Measurements from ENCODE around the gene ST8SIA4.

The ST8SIA4 gene

GRCh38 chr5:100824635-100825034, 78.4 kb downstream of the ST8SIA4 start:
- Histone ChIP-seq H3K27ac (no peak overlapping the region), H3K36me3 (replicated peaks) (no peaks in the 10 kb centered on the region), H3K4me3 (ENCODE audit: low read depth, low read length) (no peak overlapping the region), H3K27me3 (replicated peaks) (no peaks in the 10 kb centered on the region)
- DNase-seq = no peak
- in situ Hi-C loops (cut with HindIII; ENCODE audit: low pct_ligation_motif_present, low sequenced_read_pairs) = no loop called here
- TF ChIP-seq CTCF (IDR thresholded peaks at IDR 0.05; ENCODE audit: low read depth, low read length, missing control alignments) = no peak

- Histone ChIP-seq H3K27me3 (replicated peaks) (no peaks in the 10 kb centered on the region), H3K4me3 (ENCODE audit: low read depth, low read length) (no peak overlapping the region), H3K27ac (no peak overlapping the region), H3K36me3 (replicated peaks) (no peaks in the 10 kb centered on the region)
- in situ Hi-C loops (cut with HindIII; ENCODE audit: low pct_ligation_motif_present, low sequenced_read_pairs) = no loop called here
- no peak for DNase-seq
- TF ChIP-seq CTCF (IDR thresholded peaks at IDR 0.05; ENCODE audit: low read depth, low read length, missing control alignments) = no peak
These were observed 79.3 kb downstream of the ST8SIA4 start for GRCh38 chr5:100823812-100824211.

DNA sequence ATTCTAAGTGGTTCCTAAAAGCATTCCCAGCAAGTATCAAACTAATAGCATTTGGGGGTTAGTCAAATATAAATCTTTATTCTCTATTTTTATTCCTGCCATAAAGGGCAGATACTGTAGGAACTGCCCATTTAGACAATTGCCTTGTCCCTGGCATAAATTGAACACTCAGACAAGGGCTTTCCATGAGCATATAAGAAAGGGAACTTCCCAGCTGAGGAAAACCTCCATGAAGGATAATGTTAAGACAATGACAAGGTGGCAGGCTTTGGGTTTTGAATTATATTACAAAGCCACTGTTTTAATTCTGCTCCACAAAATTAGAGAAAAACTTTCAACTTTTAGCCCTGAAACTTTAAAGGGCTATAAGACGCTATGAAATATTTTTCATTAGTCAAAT, 81.3 kb downstream of the ST8SIA4 start:
- H3K4me3 ChIP-seq (ENCODE audit: low read depth, low read length) = no peak overlapping the region
- in situ Hi-C loops (cut with HindIII; ENCODE audit: low pct_ligation_motif_present, low sequenced_read_pairs) = no loop called here
- no peak overlapping the region for H3K27ac ChIP-seq
- TF ChIP-seq CTCF (IDR thresholded peaks at IDR 0.05; ENCODE audit: low read depth, low read length, missing control alignments) = no peak
- no peak for DNase-seq
- no peaks in the 10 kb centered on the region for H3K27me3 ChIP-seq (replicated peaks)
- no peaks in the 10 kb centered on the region for H3K36me3 ChIP-seq (replicated peaks)

GRCh38 chr5:100818340-100818739, 84.7 kb downstream of the ST8SIA4 start:
- no peak overlapping the region for H3K4me3 ChIP-seq (ENCODE audit: low read depth, low read length)
- H3K27ac ChIP-seq = no peak overlapping the region
- H3K27me3 ChIP-seq (replicated peaks) = no peaks in the 10 kb centered on the region
- in situ Hi-C loops (cut with HindIII; ENCODE audit: low pct_ligation_motif_present, low sequenced_read_pairs) = no loop called here
- no peaks in the 10 kb centered on the region for H3K36me3 ChIP-seq (replicated peaks)
- DNase-seq = no peak
- TF ChIP-seq CTCF (IDR thresholded peaks at IDR 0.05; ENCODE audit: low read depth, low read length, missing control alignments) = no peak

- DNase-seq = no peak
- in situ Hi-C loops (cut with HindIII; ENCODE audit: low pct_ligation_motif_present, low sequenced_read_pairs) = no loop called here
- no peaks in the 10 kb centered on the region for H3K36me3 ChIP-seq (replicated peaks)
- no peak for TF ChIP-seq CTCF (IDR thresholded peaks at IDR 0.05; ENCODE audit: low read depth, low read length, missing control alignments)
- H3K27ac ChIP-seq = no peak overlapping the region
- no peaks in the 10 kb centered on the region for H3K27me3 ChIP-seq (replicated peaks)
- H3K4me3 ChIP-seq (ENCODE audit: low read depth, low read length) = no peak overlapping the region
These were observed 99.7 kb downstream of the ST8SIA4 start for GRCh38 chr5:100803397-100803796.

DNA sequence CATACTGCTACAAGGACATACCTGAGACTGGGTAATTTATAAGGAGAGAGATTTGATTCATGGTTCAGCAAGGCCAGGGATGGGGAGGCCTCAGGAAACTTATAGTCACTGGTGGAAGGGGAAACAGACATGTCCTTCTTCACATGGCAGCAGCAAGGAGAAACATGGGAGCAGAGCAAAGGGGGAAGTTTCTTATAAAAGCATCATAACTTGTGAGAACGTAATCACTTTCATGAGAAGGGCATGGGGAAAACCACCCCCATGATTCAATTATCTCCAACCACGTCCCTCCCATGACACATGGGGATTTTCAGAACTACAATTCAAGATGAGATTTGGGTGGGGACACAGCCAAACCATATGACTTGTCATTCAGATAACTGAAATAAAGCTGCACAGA, 100.9 kb downstream of the ST8SIA4 start:
- no peak for DNase-seq
- in situ Hi-C loops (cut with HindIII; ENCODE audit: low pct_ligation_motif_present, low sequenced_read_pairs) = no loop called here
- H3K4me3 ChIP-seq (ENCODE audit: low read depth, low read length) = no peak overlapping the region
- no peaks in the 10 kb centered on the region for H3K27me3 ChIP-seq (replicated peaks)
- H3K27ac ChIP-seq = no peak overlapping the region
- no peak for TF ChIP-seq CTCF (IDR thresholded peaks at IDR 0.05; ENCODE audit: low read depth, low read length, missing control alignments)
- no peaks in the 10 kb centered on the region for H3K36me3 ChIP-seq (replicated peaks)

Data from brain microvascular endothelial cell (primary cell).